HG03159 (cell line): ENCODE measurements around the gene INS.
A peak's percentile ranks its signal among the peaks of the same experiment; 100 is the strongest.
"Not testable (repeated sequence)": the region's sequence is repeated elsewhere in the genome, so short reads cannot be mapped to it uniquely, and the experiment has no call there.

Experiments used
- ATAC-seq: cut with Tn5 transposase; IDR thresholded peaks from one replicate; pipeline ENCODE4 v1.9.1; 2021; ENCODE audit warnings: mild to moderate bottlenecking, moderate library complexity; ENCODE audit not compliant: unreplicated experiment

INS gene

DNA sequence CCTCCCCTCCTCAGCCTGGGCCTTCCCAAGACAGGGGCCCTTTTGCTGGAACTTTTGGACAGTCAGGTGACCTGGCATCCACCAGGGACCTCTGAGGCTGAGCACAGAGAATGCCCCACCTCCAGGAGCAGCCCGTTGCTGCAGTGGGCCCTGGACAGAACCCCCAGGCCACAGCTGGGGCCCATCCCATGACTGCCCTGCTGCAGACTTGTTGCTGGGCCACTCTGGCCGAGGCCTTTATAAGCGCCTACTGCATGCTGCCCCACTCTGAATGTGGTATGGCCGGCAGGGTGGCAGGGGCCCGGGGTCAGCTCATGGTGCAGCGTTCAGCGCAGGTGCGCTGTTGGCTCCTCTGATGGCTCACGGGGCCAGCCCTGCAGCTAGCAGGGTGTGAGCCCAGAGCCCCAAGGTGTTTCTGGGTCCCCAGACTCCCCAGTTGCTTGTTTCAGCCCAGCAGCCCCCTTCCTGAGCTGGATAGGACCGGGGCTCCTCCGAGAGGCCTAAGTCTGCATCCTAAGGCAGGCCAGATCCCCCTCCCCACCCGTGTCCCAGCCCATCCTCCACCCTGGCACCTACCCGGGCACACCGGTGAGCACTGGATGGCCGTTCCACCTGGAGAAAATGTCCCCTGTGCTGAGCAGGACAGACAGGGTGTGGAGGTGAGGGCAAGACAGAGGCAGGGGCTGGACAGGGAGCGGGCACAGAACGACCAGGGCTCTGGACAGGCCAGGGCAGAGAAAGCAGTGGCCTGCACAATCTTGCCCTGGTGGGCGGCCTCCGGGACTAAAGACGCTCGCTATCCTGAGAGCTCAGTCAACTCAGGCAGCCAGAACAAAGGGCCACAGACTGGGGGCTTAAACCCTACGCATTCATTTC lies 38.7 kb upstream of the INS start:
- ATAC-seq: no peak

DNA sequence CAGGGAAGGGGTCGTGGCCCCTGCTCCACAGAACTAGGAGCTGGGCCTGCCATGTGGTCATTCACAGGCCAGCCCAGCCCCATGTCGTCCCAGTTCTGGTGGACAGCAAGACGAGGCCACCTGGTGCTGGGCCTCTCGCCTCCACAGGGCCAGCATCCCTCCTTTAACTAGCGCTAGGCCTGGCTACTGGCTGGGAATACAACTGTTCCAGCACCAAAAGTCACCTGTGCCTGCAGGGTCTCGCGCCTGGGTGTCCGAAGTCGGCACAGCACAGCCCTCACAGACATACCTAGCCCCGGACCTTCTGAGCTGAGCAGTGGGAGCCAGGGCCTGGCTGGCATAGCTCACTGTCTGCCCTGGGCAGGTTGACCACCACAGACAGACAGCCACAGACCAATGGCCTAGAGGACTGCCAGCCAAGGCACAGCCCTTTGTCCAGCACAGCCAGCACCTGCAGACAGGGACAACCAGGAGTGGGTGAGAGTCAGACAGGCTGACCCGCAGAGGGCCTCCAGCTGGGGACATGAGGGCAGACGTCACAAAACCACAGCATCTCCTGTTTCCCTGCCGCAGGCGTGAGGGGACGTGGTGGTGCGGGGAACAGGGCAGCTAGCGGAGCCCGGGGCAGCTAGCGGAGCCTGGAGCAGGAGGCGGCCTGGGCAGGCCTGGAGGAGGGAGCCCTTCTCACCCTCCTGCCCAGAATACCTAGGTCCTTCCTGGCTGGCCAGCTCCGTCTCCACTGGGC lies 37.8 kb upstream of the INS start:
- ATAC-seq: no peak

- no peak for ATAC-seq
These were observed 36.9 kb upstream of the INS start for GRCh38 chr11:2197771-2198520.

GRCh38 chr11:2196970-2197770 lies 36.2 kb upstream of the INS start:
- ATAC-seq: peak; percentile 57

- ATAC-seq: no peak
These were observed 34.7 kb upstream of the INS start for GRCh38 chr11:2195756-2196088.

- no peak for ATAC-seq
These were observed 34.1 kb upstream of the INS start for GRCh38 chr11:2194877-2195755.

DNA sequence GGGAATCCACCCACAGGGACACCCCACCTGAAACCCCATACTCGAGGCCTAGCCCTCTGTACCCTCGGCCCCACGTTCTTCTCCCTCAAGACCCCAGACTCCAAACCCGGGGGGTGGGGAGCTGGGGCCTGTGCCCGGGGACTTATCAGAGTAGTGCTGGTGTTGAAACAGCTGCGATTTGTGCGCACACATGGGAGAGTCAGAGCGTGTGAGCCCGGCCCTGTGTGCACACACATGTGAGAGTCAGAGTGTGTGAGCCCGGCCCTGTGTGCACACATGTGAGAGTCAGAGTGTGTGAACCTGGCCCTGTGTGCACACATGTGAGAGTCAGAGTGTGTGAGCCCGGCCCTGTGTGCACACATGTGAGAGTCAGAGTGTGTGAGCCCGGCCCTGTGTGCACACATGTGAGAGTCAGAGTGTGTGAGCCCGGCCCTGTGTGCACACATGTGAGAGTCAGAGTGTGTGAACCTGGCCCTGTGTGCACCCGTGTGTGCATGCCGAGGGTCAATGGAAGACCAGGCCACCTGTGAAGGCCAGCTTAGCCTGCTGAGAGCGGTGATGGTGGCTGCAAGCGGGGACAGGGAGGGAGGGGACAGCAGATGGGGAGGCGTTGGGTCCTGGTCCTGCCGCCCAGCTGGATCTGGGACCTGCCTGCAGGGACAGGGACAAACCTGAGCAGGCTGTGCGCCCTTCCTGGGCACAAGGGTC lies 33.0 kb upstream of the INS start:
- not testable (repeated sequence) for ATAC-seq

GRCh38 chr11:2193099-2193887 lies 32.3 kb upstream of the INS start:
- ATAC-seq: no peak

DNA sequence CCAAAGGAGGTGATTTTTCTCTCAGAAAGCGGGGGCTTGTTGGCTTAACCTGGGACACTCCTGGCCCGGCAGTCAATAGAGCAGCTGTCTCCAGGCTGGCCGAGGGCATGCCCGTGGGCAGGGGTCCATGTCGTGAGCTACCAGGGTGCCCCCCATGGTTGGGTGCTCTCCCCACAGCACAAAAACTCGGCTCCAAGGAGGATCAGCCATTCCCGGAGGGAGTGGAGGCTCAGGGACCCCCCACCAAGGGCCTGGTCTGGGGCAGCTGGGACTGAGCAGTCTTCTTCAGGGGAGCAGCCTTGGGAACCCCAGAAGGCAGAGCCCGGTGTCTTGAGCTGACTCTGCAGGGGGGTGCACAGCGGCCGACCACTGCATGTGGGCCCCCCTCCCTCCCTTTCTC lies 31.4 kb upstream of the INS start:
- no peak for ATAC-seq

DNA sequence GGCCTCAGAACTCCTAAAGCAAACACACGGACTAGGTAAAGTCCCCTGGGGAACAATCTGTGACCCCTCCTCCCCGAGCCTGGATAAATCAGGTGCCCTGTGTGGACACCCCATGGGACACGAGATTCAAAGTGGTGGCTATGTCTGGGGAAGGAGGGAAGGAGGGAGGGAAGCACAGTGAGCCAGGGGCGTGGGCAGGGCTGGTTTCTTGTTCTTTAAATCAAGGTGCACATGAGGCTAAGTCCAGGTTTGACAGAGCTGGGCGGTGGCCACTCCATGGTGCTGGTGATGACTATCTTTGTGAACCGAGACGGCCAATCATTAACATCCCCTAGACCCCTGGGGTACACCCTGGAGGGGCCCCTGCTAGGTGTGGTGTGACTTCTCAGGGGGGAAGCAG lies 30.9 kb upstream of the INS start:
- ATAC-seq: no peak

DNA sequence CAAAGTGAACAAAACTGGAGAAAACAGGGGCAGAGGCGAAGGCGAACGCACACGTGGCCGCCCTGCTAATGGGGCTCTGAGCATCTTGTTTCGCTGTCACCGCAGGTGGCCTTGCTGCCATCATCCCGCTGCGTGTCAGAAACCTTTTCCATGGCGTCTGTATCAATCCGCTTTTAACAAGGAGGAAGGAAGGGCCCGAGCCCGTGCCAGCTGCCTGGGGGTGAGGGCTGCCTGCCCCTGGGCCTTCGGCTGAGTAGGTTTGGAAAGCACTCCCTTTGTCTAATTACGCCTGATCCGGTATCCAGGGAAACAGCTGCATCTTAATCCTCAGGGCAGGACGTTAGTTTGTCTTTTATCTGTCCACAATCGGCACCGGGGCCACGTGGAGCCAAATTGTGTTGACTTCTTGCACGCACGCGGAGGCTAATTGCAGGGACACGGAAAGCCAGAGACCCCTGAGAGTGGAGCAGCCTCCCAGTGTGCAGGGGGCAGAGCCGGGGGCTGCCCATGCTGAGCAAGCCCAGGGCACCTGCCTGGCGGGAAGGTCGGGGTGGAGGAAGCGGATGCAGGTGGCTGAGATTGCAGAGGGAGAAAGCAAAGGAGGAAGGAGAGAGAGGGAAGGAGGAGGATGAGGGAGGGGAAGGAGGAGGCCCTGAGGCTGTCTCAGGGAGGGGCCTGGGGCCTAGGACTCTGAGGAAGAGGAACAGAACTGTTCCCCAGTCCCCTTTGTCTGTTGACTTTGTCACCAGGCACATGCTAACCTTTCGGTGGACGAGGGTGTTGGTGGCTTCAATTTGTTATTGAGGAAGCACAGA lies 29.9 kb upstream of the INS start:
- ATAC-seq: no peak

GRCh38 chr11:2189938-2190656 lies 29.1 kb upstream of the INS start:
- ATAC-seq: no peak

GRCh38 chr11:2188745-2189144 lies 27.7 kb upstream of the INS start:
- ATAC-seq: no peak

DNA sequence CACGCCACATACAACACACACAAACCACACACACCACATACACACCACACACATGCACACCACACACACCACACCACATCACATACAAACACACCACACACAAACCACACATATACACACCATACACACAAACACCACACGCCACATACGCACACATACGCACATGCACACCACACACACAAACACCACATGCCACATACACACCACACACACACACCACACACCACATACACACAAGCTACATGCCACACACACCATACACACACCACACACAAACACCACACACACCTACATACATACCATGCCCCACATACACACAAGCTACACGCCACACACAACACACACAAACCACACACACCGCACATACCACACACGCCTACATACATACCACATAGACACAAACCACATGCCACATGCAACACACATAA lies 26.3 kb upstream of the INS start:
- no peak for ATAC-seq

GRCh38 chr11:2186669-2187279 lies 25.8 kb upstream of the INS start:
- ATAC-seq: no peak

DNA sequence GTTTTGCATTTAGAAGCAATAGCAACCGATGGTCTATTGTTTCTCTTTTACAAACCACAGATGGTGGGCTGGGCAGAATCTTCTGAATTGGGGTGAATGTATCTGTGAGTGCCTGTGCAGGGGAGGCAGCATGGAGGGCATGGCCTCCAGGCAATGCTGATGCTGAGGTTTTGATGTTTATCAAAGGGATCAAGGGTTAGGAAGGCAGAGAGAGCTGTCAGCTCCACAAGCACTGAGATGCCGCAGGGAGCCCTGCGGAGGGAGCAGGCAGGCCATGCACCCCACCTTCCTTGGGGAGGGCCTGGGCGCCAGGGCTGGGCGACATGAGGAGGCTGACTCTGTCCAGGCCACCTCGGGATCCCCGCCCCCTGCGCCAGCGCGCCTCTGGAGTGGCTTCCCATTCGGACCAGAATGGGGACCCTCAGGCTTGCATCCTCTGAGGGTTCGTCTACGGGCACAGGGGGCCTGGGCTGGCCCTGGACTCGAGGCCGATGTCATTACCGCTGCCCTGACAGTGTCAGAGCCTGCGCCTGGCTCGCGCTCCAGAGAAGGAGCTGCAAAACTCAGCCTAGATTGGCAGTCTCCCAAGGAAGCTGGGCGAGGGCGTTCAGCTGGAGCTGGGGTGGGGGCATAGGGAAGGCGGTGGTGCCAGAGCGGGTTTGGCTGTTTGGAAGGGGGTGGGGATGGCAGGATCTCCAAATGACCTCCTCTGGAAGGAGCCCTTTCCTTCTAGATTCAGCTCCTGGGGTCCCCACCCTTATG lies 24.5 kb upstream of the INS start:
- ATAC-seq: no peak
